ENCODE measurements around the gene SAC3D1.
A peak's percentile ranks its signal among the peaks of the same experiment; 100 is the strongest.
"Not testable (repeated sequence)": the region's sequence is repeated elsewhere in the genome, so short reads cannot be mapped to it uniquely, and the experiment has no call there.

The SAC3D1 gene

GRCh38 chr11:65040847-65041622, at the start of gene SAC3D1:
TSS of gene SAC3D1 (plus strand) at chr11:65041210. CDS start at chr11:65041293, 83 bp downstream.
- DNase-seq, result peak; percentile 99

GRCh38 chr11:64994318-64994717, 46.7 kb upstream of the SAC3D1 start:
- DNase-seq, result no peak

- no peak for DNase-seq
Measured at GRCh38 chr11:64996327-64996709, 44.7 kb upstream of the SAC3D1 start.

GRCh38 chr11:64996710-64997380, 44.2 kb upstream of the SAC3D1 start, which contains the start of gene BATF2:
TSS of gene BATF2 (minus strand) at chr11:64996971. CDS start at chr11:64996914, 57 bp downstream.
- DNase-seq, result no peak

- no peak for DNase-seq
Measured at GRCh38 chr11:64998141-64998540, 42.9 kb upstream of the SAC3D1 start.

GRCh38 chr11:64998690-64999431, 42.1 kb upstream of the SAC3D1 start:
- no peak for DNase-seq

GRCh38 chr11:64999478-64999877, 41.5 kb upstream of the SAC3D1 start:
- DNase-seq, result no peak

GRCh38 chr11:65002706-65003105, 38.3 kb upstream of the SAC3D1 start:
- no peak for DNase-seq

GRCh38 chr11:65003282-65003681, 37.7 kb upstream of the SAC3D1 start:
- DNase-seq, result no peak

- DNase-seq, result not testable (repeated sequence)
Measured at GRCh38 chr11:65003968-65004367, 37.0 kb upstream of the SAC3D1 start.

GRCh38 chr11:65008016-65008415, 33.0 kb upstream of the SAC3D1 start:
- DNase-seq, result no peak

- no peak for DNase-seq
Measured at GRCh38 chr11:65008873-65009272, 32.1 kb upstream of the SAC3D1 start.

GRCh38 chr11:65013130-65013887, 27.7 kb upstream of the SAC3D1 start:
- peak; percentile 78 for DNase-seq

- peak; percentile 88 for DNase-seq
Measured at GRCh38 chr11:65013888-65014725, 26.9 kb upstream of the SAC3D1 start, which contains the start of gene ARL2. TSS of gene ARL2 (plus strand) at chr11:65014160. CDS start at chr11:65014208, 48 bp downstream.

- DNase-seq, result no peak
Measured at GRCh38 chr11:65014726-65015227, 26.2 kb upstream of the SAC3D1 start.

- DNase-seq, result no peak
Measured at GRCh38 chr11:65016705-65017104, 24.3 kb upstream of the SAC3D1 start.

- no peak for DNase-seq
Measured at GRCh38 chr11:65017937-65018336, 23.1 kb upstream of the SAC3D1 start.

- no peak for DNase-seq
Measured at GRCh38 chr11:65019824-65020223, 21.2 kb upstream of the SAC3D1 start.

GRCh38 chr11:65021003-65021402, 20.0 kb upstream of the SAC3D1 start:
- no peak for DNase-seq

- no peak for DNase-seq
Measured at GRCh38 chr11:65021509-65021908, 19.5 kb upstream of the SAC3D1 start.

GRCh38 chr11:65023502-65023901, 17.5 kb upstream of the SAC3D1 start:
- not testable (repeated sequence) for DNase-seq
